Right cardiac atrium (tissue), 5 donors: ENCODE measurements around the gene DVL3. TPM values are rescaled to one million over a fixed set of nuclear protein-coding genes. Genes with fewer than 3 reads are reported as not detected.

Experiments used
- ATAC-seq, 2 donors: fragments of 200-7000 bp; cut with Tn5 transposase; one replicate each; pipeline versions ENCODE4 v1.8.0 to v1.9.1; 2020; ENCODE audit warnings: moderate library complexity in 2 of 2, mild to moderate bottlenecking in 1 of 2
- DNase-seq, 3 donors: peaks; one replicate each; pipeline ENCODE4 v3.0.0-alpha.2; 2020
- H3K27ac ChIP-seq: one replicate; pipeline ENCODE4 v1.5.1; 2013; ENCODE audit warnings: mild to moderate bottlenecking, low read length, control low read depth, moderate library complexity
- H3K27me3 ChIP-seq: one replicate; pipeline ENCODE4 v1.6.1; 2013; ENCODE audit not compliant: control insufficient read depth, insufficient read depth
- H3K4me1 ChIP-seq: one replicate; pipeline ENCODE4 v1.6.1; 2013; ENCODE audit warnings: low read length; ENCODE audit not compliant: control insufficient read depth, insufficient read depth
- H3K4me3 ChIP-seq: one replicate; pipeline ENCODE4 v1.5.1; 2013; ENCODE audit warnings: low read length, control low read depth
- H3K9me3 ChIP-seq: one replicate; pipeline ENCODE4 v1.6.1; 2013; ENCODE audit warnings: low read length; ENCODE audit not compliant: control insufficient read depth
- WGBS: extraction: QIAGEN DNeasy Blood & Tissue Kit; methylation state at CpG from one replicate; pipeline ENCODE4 v1.1.7; 2013; 5-methylcytosine and 5-hydroxymethylcytosine counted together
- intact Hi-C, 4 donors: fragments of 100-400 bp; cut with DNase I; formaldehyde crosslinking; loops; one replicate each; pipeline versions ENCODE4 v1.11.0 to v1.14.0; 2022 to 2023
- polyA plus RNA-seq: library from polyadenylated mRNA; stranded (reverse); fragments of 200-250 nt; gene quantifications from one replicate; pipeline ENCODE4 v1.2.3, GENCODE V29; 2013
- total RNA-seq, 4 donors: library from RNA; stranded (reverse); fragmentation: NEBNext Ultra II Directional; extraction: Animal tissue kit (Norgen Biotek cat#: 25700); gene quantifications; one replicate each; pipeline ENCODE4 v1.2.1, GENCODE V29; 2021
- donor health status: healthy with polysubstance abuse.
- donor health status: DM: no; HTN: yes; CAD: no.
- donor health status: DM: no; HTN: no; CAD: no.
- donor health status: DM: no; HTN: yes; CAD: no; lungs with severe emphysema.
- donor health status: DM: yes; HTN: yes; CAD: no.

DVL3 gene
- total and polyA plus RNA-seq, 5 donors = 39.8 to 67.4 (median 65.0) TPM

DNA sequence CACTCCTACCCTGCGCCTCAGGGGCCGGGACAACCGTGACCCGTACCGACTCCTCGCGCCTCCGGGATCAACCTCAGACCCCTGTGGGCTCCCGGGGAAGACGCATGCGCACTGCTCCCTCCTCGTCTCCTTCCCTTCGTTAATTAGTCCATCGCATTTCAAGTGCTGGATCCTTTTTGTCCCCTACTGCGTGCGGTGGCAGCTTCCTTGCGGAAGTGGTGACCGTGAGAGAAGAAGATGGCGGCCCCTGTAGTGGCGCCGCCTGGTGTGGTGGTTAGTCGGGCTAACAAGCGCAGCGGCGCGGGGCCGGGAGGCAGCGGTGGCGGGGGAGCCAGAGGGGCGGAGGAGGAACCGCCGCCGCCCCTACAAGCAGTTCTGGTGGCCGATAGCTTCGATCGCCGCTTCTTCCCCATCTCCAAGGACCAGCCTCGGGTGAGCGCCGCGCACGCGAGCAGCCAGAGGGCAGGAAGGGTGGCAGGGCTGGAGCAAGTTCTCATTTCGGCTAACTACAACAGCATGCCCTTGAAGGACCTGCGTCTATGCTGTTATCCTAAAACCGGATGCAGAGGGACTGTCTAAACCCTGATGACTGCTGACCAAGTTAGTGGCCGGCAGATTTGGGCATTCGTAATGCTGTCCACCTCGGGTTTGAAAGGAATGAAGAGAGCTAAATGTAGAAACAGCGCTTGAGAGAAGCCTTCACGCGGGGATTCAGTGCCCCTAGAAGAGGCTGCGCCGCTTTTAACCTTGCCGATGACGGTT is 19.8 kb upstream of the DVL3 start, which contains the start of gene EIF2B5:
Gene EIF2B5, plus strand, starts transcription at position 210 of the 762 bp plus-strand sequence. Its CDS starts 28 bp downstream, at position 238.
- H3K27ac ChIP-seq = peak within 1 kb of the TSS; percentile 82
- under 1% methylated on average over 56 of the region's 56 CpGs for WGBS

DNA sequence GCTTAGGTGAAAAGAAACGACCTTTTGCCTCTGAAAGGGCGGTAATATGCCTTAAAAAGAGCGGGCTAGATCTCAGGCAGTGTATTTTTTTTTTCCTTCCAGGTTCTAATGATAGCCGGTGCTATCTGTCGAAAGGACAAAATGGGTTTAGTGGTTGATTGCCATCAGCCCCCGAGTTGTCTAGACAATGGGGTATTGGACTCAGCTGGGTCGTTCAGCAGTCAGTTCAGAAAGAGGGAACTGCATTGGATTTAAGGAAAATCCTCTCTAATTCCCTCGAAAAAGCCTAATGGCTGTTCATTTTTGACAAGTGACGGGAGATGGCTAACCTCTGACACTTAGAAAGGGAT is 19.3 kb upstream of the DVL3 start:
- peak overlapping the region; percentile 53 for H3K4me3 ChIP-seq
- 2% methylated on average over 9 of the region's 9 CpGs for WGBS
- intact Hi-C loops = no loop called here
- H3K9me3 ChIP-seq = no peaks in the 10 kb centered on the region
- DNase-seq = no peak
- no peak for ATAC-seq
- H3K4me1 ChIP-seq = peaks cover 2% of the 10 kb centered on the region
- no peaks in the 10 kb centered on the region for H3K27me3 ChIP-seq
- H3K27ac ChIP-seq = peak overlapping the region; percentile 82

More for the DNA sequence above, 19.8 kb upstream of the DVL3 start, which contains the start of gene EIF2B5:
- H3K27me3 ChIP-seq = no peaks in the 10 kb centered on the region
- intact Hi-C loops = no loop called here
- H3K9me3 ChIP-seq = no peaks in the 10 kb centered on the region
- ATAC-seq (peak; percentile 96), DNase-seq (peak; percentile 95 to 97 (median 96))
- H3K4me3 ChIP-seq = peak within 1 kb of the TSS; percentile 53
- peaks cover 2% of the 10 kb centered on the region for H3K4me1 ChIP-seq

DNA sequence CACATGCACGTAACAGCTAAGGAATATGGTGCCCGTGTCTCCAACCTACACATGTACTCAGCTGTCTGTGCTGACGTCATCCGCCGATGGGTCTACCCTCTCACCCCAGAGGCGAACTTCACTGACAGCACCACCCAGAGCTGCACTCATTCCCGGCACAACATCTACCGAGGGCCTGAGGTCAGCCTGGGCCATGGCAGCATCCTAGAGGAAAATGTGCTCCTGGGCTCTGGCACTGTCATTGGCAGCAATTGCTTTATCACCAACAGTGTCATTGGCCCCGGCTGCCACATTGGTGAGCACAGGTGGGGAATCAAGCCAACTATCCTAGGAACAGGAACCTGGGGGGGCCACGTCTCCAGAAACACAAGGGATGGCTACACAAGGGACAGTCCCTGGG is 14.7 kb upstream of the DVL3 start:
- Histone ChIP-seq H3K4me1 (no peaks in the 10 kb centered on the region), H3K9me3 (no peaks in the 10 kb centered on the region), H3K4me3 (no peak overlapping the region), H3K27me3 (no peaks in the 10 kb centered on the region), H3K27ac (no peak overlapping the region)
- 86% methylated on average over 10 of the region's 10 CpGs for WGBS
- ATAC-seq (no peak), DNase-seq (no peak)
- intact Hi-C loops = loop anchor here in 2 of 4 donors (10.0 kb wide), 2 partner anchors 94 to 104 kb away; partner anchors contain the start of genes ALG3 (in 1 of the 2) and EEF1AKMT4 (in 1 of the 2)

DNA sequence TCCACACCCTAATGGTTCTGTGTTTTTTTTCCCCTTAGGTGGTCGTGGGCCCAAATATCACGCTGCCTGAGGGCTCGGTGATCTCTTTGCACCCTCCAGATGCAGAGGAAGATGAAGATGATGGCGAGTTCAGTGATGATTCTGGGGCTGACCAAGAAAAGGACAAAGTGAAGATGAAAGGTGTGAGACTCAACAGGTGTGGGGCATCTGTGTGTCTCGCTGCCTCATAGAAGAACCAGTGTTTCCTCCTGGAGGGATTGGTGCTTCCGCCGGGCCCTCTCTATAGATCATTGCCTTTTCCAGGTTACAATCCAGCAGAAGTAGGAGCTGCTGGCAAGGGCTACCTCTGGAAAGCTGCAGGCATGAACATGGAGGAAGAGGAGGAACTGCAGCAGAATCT is 13.0 kb upstream of the DVL3 start:
- Histone ChIP-seq H3K9me3 (no peaks in the 10 kb centered on the region), H3K27ac (no peak overlapping the region), H3K4me1 (no peaks in the 10 kb centered on the region), H3K27me3 (no peaks in the 10 kb centered on the region), H3K4me3 (no peak overlapping the region)
- intact Hi-C loops = loop anchor here in 2 of 4 donors (10.0 kb wide), 2 partner anchors 93 to 103 kb away; partner anchors contain the start of genes ALG3 (in 1 of the 2) and EEF1AKMT4 (in 1 of the 2)
- ATAC-seq (no peak), DNase-seq (no peak)
- WGBS = 91% methylated on average over 7 of the region's 7 CpGs

DNA sequence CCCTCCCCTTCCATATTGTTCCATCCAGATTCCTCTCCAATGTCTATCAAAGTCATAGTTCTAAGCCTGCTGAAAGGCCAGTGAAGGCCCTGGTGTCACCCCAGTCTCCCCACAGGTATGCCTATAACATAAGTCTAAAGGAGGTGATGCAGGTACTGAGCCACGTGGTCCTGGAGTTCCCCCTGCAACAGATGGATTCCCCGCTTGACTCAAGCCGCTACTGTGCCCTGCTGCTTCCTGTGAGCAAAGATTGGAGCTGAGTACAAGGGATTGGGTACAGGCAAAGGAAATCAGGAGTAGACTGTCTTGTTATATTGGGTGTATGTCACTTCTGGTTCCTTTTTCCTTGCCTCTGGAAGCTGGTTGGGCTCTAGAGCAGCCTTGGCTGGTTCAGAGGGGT is 11.8 kb upstream of the DVL3 start:
- ATAC-seq = no peak
- WGBS = 91% methylated on average over 3 of the region's 3 CpGs
- no peak for DNase-seq
- Histone ChIP-seq H3K4me1 (no peaks in the 10 kb centered on the region), H3K27me3 (no peaks in the 10 kb centered on the region), H3K9me3 (no peaks in the 10 kb centered on the region), H3K27ac (no peak overlapping the region), H3K4me3 (no peak overlapping the region)
- intact Hi-C loops = loop anchor here in 2 of 4 donors (10.0 kb wide), 2 partner anchors 91 to 101 kb away; partner anchors contain the start of genes ALG3 (in 1 of the 2) and EEF1AKMT4 (in 1 of the 2)

DNA sequence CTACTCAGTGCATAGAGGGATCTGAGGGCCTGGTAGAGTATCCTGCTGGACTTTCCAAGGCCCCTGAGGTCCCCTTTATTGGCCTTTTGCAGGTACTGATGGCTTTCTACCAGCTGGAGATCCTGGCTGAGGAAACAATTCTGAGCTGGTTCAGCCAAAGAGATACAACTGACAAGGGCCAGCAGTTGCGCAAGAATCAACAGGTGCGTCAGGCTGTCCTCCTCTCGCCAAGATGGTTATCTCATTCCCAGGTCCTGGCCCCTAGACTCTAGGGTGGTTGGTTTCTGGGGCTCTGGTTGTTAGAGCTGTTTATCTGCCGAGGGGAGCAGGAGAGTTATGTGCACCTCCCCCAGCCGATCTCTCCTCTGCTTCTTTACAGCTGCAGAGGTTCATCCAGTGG is 10.7 kb upstream of the DVL3 start:
- DNase-seq (no peak), ATAC-seq (no peak)
- H3K4me3 ChIP-seq = no peak overlapping the region
- WGBS = 71% methylated on average over 5 of the region's 5 CpGs
- H3K4me1 ChIP-seq = no peaks in the 10 kb centered on the region
- intact Hi-C loops = loop anchor here in 2 of 4 donors (10.0 kb wide), 2 partner anchors 90 to 100 kb away; partner anchors contain the start of genes ALG3 (in 1 of the 2) and EEF1AKMT4 (in 1 of the 2)
- H3K27ac ChIP-seq = no peak overlapping the region
- no peaks in the 10 kb centered on the region for H3K27me3 ChIP-seq
- no peaks in the 10 kb centered on the region for H3K9me3 ChIP-seq

DNA sequence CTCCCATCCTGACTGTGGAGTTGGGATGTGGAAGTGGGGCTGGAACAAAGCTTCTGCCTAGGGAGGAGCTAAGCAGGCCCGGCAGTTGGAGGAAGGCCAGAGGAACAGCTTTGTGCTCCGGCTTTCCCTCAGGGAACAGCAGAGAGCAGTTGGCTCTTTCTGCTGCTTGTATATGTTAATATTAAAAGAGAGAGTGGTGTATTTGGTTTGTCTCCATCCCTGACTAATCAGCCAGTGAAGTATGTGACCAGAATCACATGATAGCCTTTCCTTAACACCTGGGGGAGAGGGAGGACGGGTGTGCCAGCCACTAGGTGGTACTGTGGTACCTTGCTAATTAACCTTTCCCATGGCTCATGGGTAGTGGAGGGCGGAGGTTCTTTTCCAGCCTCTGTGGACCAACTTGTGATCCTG is 10.1 kb upstream of the DVL3 start:
- intact Hi-C loops = loop anchor here in 2 of 4 donors (5.0 to 10.0 kb wide), 3 partner anchors 42 to 100 kb away; partner anchors contain the start of genes ABCF3 (in 1 of the 2), ALG3 (in 1 of the 2) and EEF1AKMT4 (in 1 of the 2)
- ATAC-seq = peak; percentile 58 to 60
- Histone ChIP-seq H3K27ac (no peak overlapping the region), H3K4me3 (no peak overlapping the region), H3K9me3 (no peaks in the 10 kb centered on the region), H3K4me1 (no peaks in the 10 kb centered on the region), H3K27me3 (no peaks in the 10 kb centered on the region)
- peak; percentile 55 to 87 (median 76) for DNase-seq
- WGBS = 33% methylated on average over 4 of the region's 4 CpGs

DNA sequence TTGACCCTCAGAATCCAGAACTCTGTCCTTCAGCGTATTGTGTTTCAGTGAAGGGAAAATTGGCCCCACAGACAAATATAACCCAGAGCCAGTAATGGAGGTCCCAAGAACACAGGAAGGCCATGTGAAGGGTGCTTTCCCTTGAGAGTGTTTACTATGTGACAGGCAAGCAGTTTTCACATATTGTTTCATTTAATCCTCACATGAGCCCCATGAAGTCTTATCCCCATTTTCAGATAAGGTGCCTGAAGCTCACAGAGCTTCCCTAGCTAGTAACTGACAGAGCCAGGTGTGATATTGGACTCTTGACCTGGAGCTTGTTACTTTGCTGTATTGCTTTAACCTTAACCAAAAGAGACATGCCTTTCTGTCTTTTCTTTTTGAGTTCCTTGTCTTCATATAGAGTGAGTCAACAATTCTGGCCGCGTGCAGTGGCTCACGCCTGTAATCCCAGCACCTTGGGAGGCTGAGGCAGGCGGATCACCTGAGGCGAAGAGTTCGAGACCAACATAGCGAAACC is 9.4 kb upstream of the DVL3 start:
- Histone ChIP-seq H3K27me3 (no peaks in the 10 kb centered on the region), H3K27ac (no peak overlapping the region), H3K9me3 (no peaks in the 10 kb centered on the region), H3K4me1 (no peaks in the 10 kb centered on the region), H3K4me3 (no peak overlapping the region)
- 87% methylated on average over 8 of the region's 8 CpGs for WGBS
- ATAC-seq (no peak), DNase-seq (no peak)
- intact Hi-C loops = loop anchor here in 2 of 4 donors (5.0 to 10.0 kb wide), 3 partner anchors 41 to 99 kb away; partner anchors contain the start of genes ABCF3 (in 1 of the 2), ALG3 (in 1 of the 2) and EEF1AKMT4 (in 1 of the 2)

DNA sequence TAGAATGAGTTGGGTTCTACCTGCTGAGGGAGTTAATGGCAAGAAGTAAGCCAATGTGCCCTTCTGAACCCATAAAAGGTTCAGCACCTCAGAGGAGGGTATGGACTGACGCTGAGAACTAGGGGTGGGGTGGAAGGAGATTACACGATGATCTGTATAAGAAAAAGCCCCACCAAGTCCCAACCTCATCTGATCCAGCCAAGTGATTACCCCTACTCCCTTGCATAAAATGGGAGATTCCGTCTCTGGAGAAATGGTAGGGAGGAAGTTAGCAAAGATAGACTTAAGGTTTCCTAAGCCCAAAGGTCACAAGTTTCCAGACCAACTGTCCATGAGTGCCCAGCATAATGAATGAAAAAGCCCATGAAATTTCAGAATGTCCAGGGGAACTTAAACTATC is 7.1 kb upstream of the DVL3 start:
- Histone ChIP-seq H3K27ac (no peak overlapping the region), H3K27me3 (no peaks in the 10 kb centered on the region), H3K4me1 (no peaks in the 10 kb centered on the region), H3K9me3 (no peaks in the 10 kb centered on the region), H3K4me3 (no peak overlapping the region)
- 74% methylated on average over 3 of the region's 3 CpGs for WGBS
- intact Hi-C loops = loop anchor here in 2 of 4 donors (5.0 to 10.0 kb wide), 3 partner anchors 39 to 97 kb away; partner anchors contain the start of genes ABCF3 (in 1 of the 2), ALG3 (in 1 of the 2) and EEF1AKMT4 (in 1 of the 2)
- DNase-seq (no peak), ATAC-seq (no peak)

DNA sequence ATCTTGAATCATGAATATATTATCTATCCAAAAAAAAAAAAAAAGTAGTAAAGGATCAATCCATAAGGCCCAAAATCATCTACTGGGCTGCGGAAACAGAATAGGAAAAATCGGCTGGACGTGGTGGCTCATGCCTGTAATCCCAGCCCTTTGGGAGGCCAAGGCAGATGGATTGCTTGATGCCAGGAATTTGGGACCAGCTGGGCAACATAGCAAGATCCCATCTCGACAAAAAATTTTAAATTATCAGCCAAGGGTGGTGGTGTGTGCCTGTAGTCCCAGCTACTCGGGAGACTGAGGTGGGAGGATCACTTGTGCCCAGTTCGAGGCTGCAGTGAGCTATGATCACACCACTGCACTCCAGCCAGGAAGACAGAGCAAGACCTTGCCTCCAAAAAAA is 6.1 kb upstream of the DVL3 start:
- no peak overlapping the region for H3K4me3 ChIP-seq
- 94% methylated on average over 6 of the region's 6 CpGs for WGBS
- no peak for DNase-seq
- no peak overlapping the region for H3K27ac ChIP-seq
- intact Hi-C loops = loop anchor here in 2 of 4 donors (5.0 to 10.0 kb wide), 3 partner anchors 38 to 96 kb away; partner anchors contain the start of genes ABCF3 (in 1 of the 2), ALG3 (in 1 of the 2) and EEF1AKMT4 (in 1 of the 2)
- no peaks in the 10 kb centered on the region for H3K27me3 ChIP-seq
- no peak for ATAC-seq
- no peaks in the 10 kb centered on the region for H3K9me3 ChIP-seq
- H3K4me1 ChIP-seq = no peaks in the 10 kb centered on the region
